WTC11 (cell line): ENCODE results near the gene AQP9. TPM values are rescaled to one million over a fixed set of nuclear protein-coding genes. Genes with fewer than 3 reads are reported as not detected.

Experiments used
- ATAC-seq: fragments of 200-7000 bp; cut with Tn5 transposase; 2 replicates; pipeline ENCODE4 v1.10.0; 2021; ENCODE audit warnings: mild to moderate bottlenecking, moderate library complexity
- CTCF ChIA-PET: fragments of 300-600 bp; sonication (Branson Sonifier 250); formaldehyde crosslinking; loops from one replicate; lab custom pipeline; 2021; ENCODE audit warnings: antibody characterized with exemption; lab: Charles Lee
- POLR2A ChIA-PET: fragments of 350-600 bp; sonication (Branson Sonifier 250); formaldehyde crosslinking; loops from one replicate; lab custom pipeline; 2021; ENCODE audit warnings: antibody characterized with exemption; lab: Charles Lee
- DNase-seq: peaks from one replicate; pipeline ENCODE4 v3.0.0; 2021; ENCODE audit warnings: low spot score
- H3K27ac Mint-ChIP-seq: 2 replicates; pipeline ENCODE4 v1.8.0; 2021; ENCODE audit warnings: mixed read lengths
- H3K27me3 Mint-ChIP-seq: 2 replicates; pipeline ENCODE4 v1.8.0; 2021; ENCODE audit warnings: low read depth, mild to moderate bottlenecking, moderate library complexity, mixed read lengths
- H3K36me3 Mint-ChIP-seq: 2 replicates; pipeline ENCODE4 v1.8.0; 2021; ENCODE audit warnings: mixed read lengths
- H3K4me1 Mint-ChIP-seq: 2 replicates; pipeline ENCODE4 v1.8.0; 2022; ENCODE audit warnings: mixed read lengths
- H3K4me3 Mint-ChIP-seq: 2 replicates; pipeline ENCODE4 v1.8.0; 2021; ENCODE audit warnings: mild to moderate bottlenecking, moderate library complexity, mixed read lengths
- H3K9me3 Mint-ChIP-seq: 2 replicates; pipeline ENCODE4 v1.8.0; 2021; ENCODE audit warnings: mixed read lengths
- ATF2 ChIP-seq: sonication (generic); formaldehyde crosslinking; IDR thresholded peaks from 2 replicates; pipeline ENCODE4 v1.8.1; 2022; ENCODE audit warnings: low read depth, missing genetic modification reagents, borderline replicate concordance
- CBFB ChIP-seq: sonication (generic); formaldehyde crosslinking; IDR thresholded peaks from 2 replicates; pipeline ENCODE4 v1.8.1; 2022; ENCODE audit warnings: mild to moderate bottlenecking, low read depth, missing genetic modification reagents
- CDX4 ChIP-seq: fragments of 250-450 bp; sonication (Bioruptor Pico); IDR thresholded peaks from 2 replicates; pipeline ENCODE4 v1.9.0; 2021; ENCODE audit warnings: moderate library complexity, mild to moderate bottlenecking, inconsistent platforms, borderline replicate concordance
- CREB1 ChIP-seq: sonication (generic); formaldehyde crosslinking; IDR thresholded peaks from 2 replicates; pipeline ENCODE4 v1.8.0; 2023; ENCODE audit warnings: mild to moderate bottlenecking, missing genetic modification reagents
- E2F1 ChIP-seq: sonication (generic); formaldehyde crosslinking; IDR thresholded peaks from 2 replicates; pipeline ENCODE4 v1.8.0; 2022; ENCODE audit warnings: mild to moderate bottlenecking, missing genetic modification reagents
- ELF4 ChIP-seq: sonication (generic); formaldehyde crosslinking; IDR thresholded peaks from 2 replicates; pipeline ENCODE4 v1.8.1; 2022; ENCODE audit warnings: low read depth, mild to moderate bottlenecking, moderate library complexity, missing genetic modification reagents
- FOXP1 ChIP-seq: sonication (generic); formaldehyde crosslinking; IDR thresholded peaks from 2 replicates; pipeline ENCODE4 v1.8.0; 2022; ENCODE audit warnings: missing genetic modification reagents, mild to moderate bottlenecking, moderate library complexity, borderline replicate concordance
- KAT7 ChIP-seq: sonication (generic); formaldehyde crosslinking; IDR thresholded peaks from 2 replicates; pipeline ENCODE4 v1.8.1; 2023; ENCODE audit warnings: missing genetic modification reagents, mild to moderate bottlenecking, borderline replicate concordance
- MLX ChIP-seq: sonication (generic); formaldehyde crosslinking; IDR thresholded peaks from 2 replicates; pipeline ENCODE4 v1.8.1; 2023; ENCODE audit warnings: mild to moderate bottlenecking, missing genetic modification reagents, moderate library complexity
- NFE2L1 ChIP-seq: sonication (generic); formaldehyde crosslinking; IDR thresholded peaks from 2 replicates; pipeline ENCODE4 v1.8.1; 2023; ENCODE audit warnings: missing genetic modification reagents
- NR2C2 ChIP-seq: sonication (generic); formaldehyde crosslinking; IDR thresholded peaks from 2 replicates; pipeline ENCODE4 v1.8.0; 2022; ENCODE audit warnings: mild to moderate bottlenecking, missing genetic modification reagents
- NR3C1 ChIP-seq: sonication (generic); formaldehyde crosslinking; conservative IDR thresholded peaks from 2 replicates; pipeline ENCODE4 v1.8.1; 2023; ENCODE audit warnings: low read depth, mild to moderate bottlenecking, missing genetic modification reagents
- RORB ChIP-seq: fragments of 250-450 bp; sonication (Bioruptor Pico); IDR thresholded peaks from 2 replicates; pipeline ENCODE4 v1.9.0; 2021; ENCODE audit warnings: mild to moderate bottlenecking
- SMAD4 ChIP-seq: sonication (generic); formaldehyde crosslinking; IDR thresholded peaks from 2 replicates; pipeline ENCODE4 v1.8.0; 2022; ENCODE audit warnings: mild to moderate bottlenecking, missing genetic modification reagents
- SP1 ChIP-seq: sonication (generic); formaldehyde crosslinking; conservative IDR thresholded peaks from 2 replicates; pipeline ENCODE4 v1.8.1; 2022; ENCODE audit warnings: missing genetic modification reagents
- TCF7 ChIP-seq: sonication (generic); formaldehyde crosslinking; IDR thresholded peaks from 2 replicates; pipeline ENCODE4 v1.8.0; 2022; ENCODE audit warnings: mild to moderate bottlenecking, low read depth, missing genetic modification reagents, moderate library complexity
- TEAD1 ChIP-seq: sonication (generic); formaldehyde crosslinking; IDR thresholded peaks from 2 replicates; pipeline ENCODE4 v1.8.0; 2022; ENCODE audit warnings: mild to moderate bottlenecking, missing genetic modification reagents
- TP53 ChIP-seq: sonication (generic); formaldehyde crosslinking; IDR thresholded peaks from 2 replicates; pipeline ENCODE4 v1.8.1; 2023; ENCODE audit warnings: mild to moderate bottlenecking, missing genetic modification reagents
- ZNF138 ChIP-seq: sonication (generic); formaldehyde crosslinking; conservative IDR thresholded peaks from 2 replicates; pipeline ENCODE4 v1.8.1; 2022; ENCODE audit warnings: mild to moderate bottlenecking, moderate library complexity, missing genetic modification reagents
- ZNF219 ChIP-seq: sonication (generic); formaldehyde crosslinking; IDR thresholded peaks from 2 replicates; pipeline ENCODE4 v1.8.0; 2023; ENCODE audit warnings: missing genetic modification reagents, mild to moderate bottlenecking, borderline replicate concordance
- ZNF317 ChIP-seq: sonication (generic); formaldehyde crosslinking; IDR thresholded peaks from 2 replicates; pipeline ENCODE4 v1.8.1; 2023; ENCODE audit warnings: low read depth, mild to moderate bottlenecking, moderate library complexity, missing genetic modification reagents, borderline replicate concordance
- ZNF671 ChIP-seq: fragments of 250-450 bp; sonication (Bioruptor Pico); IDR thresholded peaks from 2 replicates; pipeline ENCODE4 v1.8.0; 2021; ENCODE audit warnings: mild to moderate bottlenecking
- total RNA-seq: library from RNA; stranded (reverse); gene quantifications from 3 replicates; pipeline ENCODE4 v1.2.3, GENCODE V29; 2021
- TF ChIP-seq, protein P1 (sequence below): sonication (generic); formaldehyde crosslinking; IDR thresholded peaks from 2 replicates; pipeline ENCODE4 v1.8.1; 2022; ENCODE audit warnings: low read depth, mild to moderate bottlenecking, moderate library complexity, missing genetic modification reagents, borderline replicate concordance
- TF ChIP-seq, protein P2 (sequence below): sonication (generic); formaldehyde crosslinking; conservative IDR thresholded peaks from 2 replicates; pipeline ENCODE4 v1.8.1; 2023; ENCODE audit warnings: mild to moderate bottlenecking, low read depth, missing genetic modification reagents, moderate library complexity

Gene AQP9
- total RNA-seq, 1 experiment from 2014 or later: 0.07 TPM

- TF ChIP-seq RORB (CRISPR knock-in tag): no peak
- TF ChIP-seq, protein P1, sequence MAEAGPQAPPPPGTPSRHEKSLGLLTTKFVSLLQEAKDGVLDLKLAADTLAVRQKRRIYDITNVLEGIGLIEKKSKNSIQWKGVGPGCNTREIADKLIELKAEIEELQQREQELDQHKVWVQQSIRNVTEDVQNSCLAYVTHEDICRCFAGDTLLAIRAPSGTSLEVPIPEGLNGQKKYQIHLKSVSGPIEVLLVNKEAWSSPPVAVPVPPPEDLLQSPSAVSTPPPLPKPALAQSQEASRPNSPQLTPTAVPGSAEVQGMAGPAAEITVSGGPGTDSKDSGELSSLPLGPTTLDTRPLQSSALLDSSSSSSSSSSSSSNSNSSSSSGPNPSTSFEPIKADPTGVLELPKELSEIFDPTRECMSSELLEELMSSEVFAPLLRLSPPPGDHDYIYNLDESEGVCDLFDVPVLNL: no peak
- TF ChIP-seq CREB1 (CRISPR knock-in tag): no peak
- no peak for TF ChIP-seq SMAD4 (CRISPR knock-in tag)
- TF ChIP-seq NR3C1 (CRISPR knock-in tag): no peak
- TF ChIP-seq TP53 (CRISPR knock-in tag): no peak
- no peak for TF ChIP-seq KAT7 (CRISPR knock-in tag)
- TF ChIP-seq CBFB: no peak
- TF ChIP-seq TEAD1 (CRISPR knock-in tag): no peak
- TF ChIP-seq TCF7 (CRISPR knock-in tag): no peak
- no peak for TF ChIP-seq ATF2 (CRISPR knock-in tag)
- TF ChIP-seq FOXP1 (CRISPR knock-in tag): no peak
- TF ChIP-seq ZNF317: no peak
- no peak for ATAC-seq
- POLR2A ChIA-PET: no interaction called here
- Mint-ChIP-seq H3K9me3 (no peaks in the 10 kb centered on the region), H3K4me1 (peaks cover 16% of the 10 kb centered on the region), H3K36me3 (no peaks in the 10 kb centered on the region), H3K27ac (no peak overlapping the region), H3K4me3 (no peak overlapping the region), H3K27me3 (peaks cover 5% of the 10 kb centered on the region; the same call in 1 of the 2 replicates)
- CTCF ChIA-PET: interaction anchor here (1.2 to 1.3 kb wide), 2 partner anchors 43 to 62 kb away, joined by 3 read pairs; no protein-coding TSS in a partner anchor
- no peak for DNase-seq
These were observed 1.3 kb downstream of the AQP9 start for GRCh38 chr15:58139276-58139988.

GRCh38 chr15:58139989-58140522 lies 1.9 kb downstream of the AQP9 start:
- H3K4me1 Mint-ChIP-seq: peaks cover 16% of the 10 kb centered on the region
- TF ChIP-seq E2F1 (CRISPR knock-in tag) (no peak), MLX (CRISPR knock-in tag) (no peak), NR3C1 (CRISPR knock-in tag) (no peak), SP1 (CRISPR knock-in tag) (no peak), NR2C2 (CRISPR knock-in tag) (no peak)
- TF ChIP-seq, all 79 proteins: peak for 0
- CTCF ChIA-PET: no interaction called here
- Mint-ChIP-seq H3K27ac (no peak overlapping the region), H3K9me3 (no peaks in the 10 kb centered on the region), H3K4me3 (no peak overlapping the region), H3K36me3 (no peaks in the 10 kb centered on the region), H3K27me3 (peaks cover 5% of the 10 kb centered on the region; the same call in 1 of the 2 replicates)
- no peak for DNase-seq
- POLR2A ChIA-PET: no interaction called here
- ATAC-seq: no peak

- POLR2A ChIA-PET: no interaction called here
These were observed 3.7 kb downstream of the AQP9 start for GRCh38 chr15:58141894-58142293.

More at GRCh38 chr15:58141894-58142293, 3.7 kb downstream of the AQP9 start:
- ATAC-seq: no peak
- peaks cover 2% of the 10 kb centered on the region; the same call in 1 of the 2 replicates for H3K27me3 Mint-ChIP-seq
- H3K9me3 Mint-ChIP-seq: no peaks in the 10 kb centered on the region
- peaks cover 16% of the 10 kb centered on the region for H3K4me1 Mint-ChIP-seq
- H3K36me3 Mint-ChIP-seq: no peaks in the 10 kb centered on the region
- no peak overlapping the region for H3K27ac Mint-ChIP-seq
- CTCF ChIA-PET: no interaction called here
- no peak overlapping the region for H3K4me3 Mint-ChIP-seq
- no peak for DNase-seq
- TF ChIP-seq, protein P2, sequence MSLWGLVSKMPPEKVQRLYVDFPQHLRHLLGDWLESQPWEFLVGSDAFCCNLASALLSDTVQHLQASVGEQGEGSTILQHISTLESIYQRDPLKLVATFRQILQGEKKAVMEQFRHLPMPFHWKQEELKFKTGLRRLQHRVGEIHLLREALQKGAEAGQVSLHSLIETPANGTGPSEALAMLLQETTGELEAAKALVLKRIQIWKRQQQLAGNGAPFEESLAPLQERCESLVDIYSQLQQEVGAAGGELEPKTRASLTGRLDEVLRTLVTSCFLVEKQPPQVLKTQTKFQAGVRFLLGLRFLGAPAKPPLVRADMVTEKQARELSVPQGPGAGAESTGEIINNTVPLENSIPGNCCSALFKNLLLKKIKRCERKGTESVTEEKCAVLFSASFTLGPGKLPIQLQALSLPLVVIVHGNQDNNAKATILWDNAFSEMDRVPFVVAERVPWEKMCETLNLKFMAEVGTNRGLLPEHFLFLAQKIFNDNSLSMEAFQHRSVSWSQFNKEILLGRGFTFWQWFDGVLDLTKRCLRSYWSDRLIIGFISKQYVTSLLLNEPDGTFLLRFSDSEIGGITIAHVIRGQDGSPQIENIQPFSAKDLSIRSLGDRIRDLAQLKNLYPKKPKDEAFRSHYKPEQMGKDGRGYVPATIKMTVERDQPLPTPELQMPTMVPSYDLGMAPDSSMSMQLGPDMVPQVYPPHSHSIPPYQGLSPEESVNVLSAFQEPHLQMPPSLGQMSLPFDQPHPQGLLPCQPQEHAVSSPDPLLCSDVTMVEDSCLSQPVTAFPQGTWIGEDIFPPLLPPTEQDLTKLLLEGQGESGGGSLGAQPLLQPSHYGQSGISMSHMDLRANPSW (CRISPR knock-in tag): no peak
- TF ChIP-seq NFE2L1 (CRISPR knock-in tag): no peak
- no peak for TF ChIP-seq ZNF219
- TF ChIP-seq ZNF138 (CRISPR knock-in tag): no peak
- no peak for TF ChIP-seq ZNF671 (CRISPR knock-in tag)
- no peak for TF ChIP-seq TP53 (CRISPR knock-in tag)
- no peak for TF ChIP-seq CDX4 (CRISPR knock-in tag)
- TF ChIP-seq ELF4 (CRISPR knock-in tag): no peak
